GM21381 (cell line): ENCODE measurements around the gene CYFIP2.
"Not testable (repeated sequence)": the region's sequence is repeated elsewhere in the genome, so short reads cannot be mapped to it uniquely, and the experiment has no call there.

ENCODE experiments used
- ATAC-seq: cut with Tn5 transposase; IDR thresholded peaks from one replicate; pipeline ENCODE4 v1.9.1; 2021; ENCODE audit warnings: mild to moderate bottlenecking, moderate library complexity; ENCODE audit not compliant: unreplicated experiment

CYFIP2 gene

GRCh38 chr5:157384971-157385709 lies 119.2 kb downstream of the CYFIP2 start:
- ATAC-seq = no peak

DNA sequence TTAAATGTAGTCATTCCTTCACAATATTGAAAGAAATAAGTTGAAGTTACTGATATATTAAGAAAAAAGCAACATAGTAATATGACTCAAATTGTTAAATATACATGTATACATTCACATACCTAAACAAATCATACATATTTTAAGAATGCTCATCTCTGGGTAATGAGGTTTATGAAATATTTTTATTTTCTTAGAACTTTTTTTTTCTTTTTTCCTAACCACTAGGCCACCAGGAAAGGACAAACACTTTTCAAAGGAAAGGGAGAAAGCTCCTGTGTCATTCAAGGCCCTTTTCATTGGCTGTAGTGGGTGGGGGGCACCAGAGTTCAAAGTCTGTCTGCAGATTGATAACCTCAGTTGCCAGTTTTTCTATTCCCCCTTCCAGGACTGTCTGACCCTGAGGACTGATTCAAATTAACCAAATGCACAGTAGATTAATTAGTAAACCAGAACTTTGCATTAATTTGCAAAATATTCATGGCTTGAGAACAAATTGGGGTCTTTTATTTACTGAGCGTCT lies 121.2 kb downstream of the CYFIP2 start:
- no peak for ATAC-seq

- no peak for ATAC-seq
These were observed 121.8 kb downstream of the CYFIP2 start for GRCh38 chr5:157387683-157388093.

DNA sequence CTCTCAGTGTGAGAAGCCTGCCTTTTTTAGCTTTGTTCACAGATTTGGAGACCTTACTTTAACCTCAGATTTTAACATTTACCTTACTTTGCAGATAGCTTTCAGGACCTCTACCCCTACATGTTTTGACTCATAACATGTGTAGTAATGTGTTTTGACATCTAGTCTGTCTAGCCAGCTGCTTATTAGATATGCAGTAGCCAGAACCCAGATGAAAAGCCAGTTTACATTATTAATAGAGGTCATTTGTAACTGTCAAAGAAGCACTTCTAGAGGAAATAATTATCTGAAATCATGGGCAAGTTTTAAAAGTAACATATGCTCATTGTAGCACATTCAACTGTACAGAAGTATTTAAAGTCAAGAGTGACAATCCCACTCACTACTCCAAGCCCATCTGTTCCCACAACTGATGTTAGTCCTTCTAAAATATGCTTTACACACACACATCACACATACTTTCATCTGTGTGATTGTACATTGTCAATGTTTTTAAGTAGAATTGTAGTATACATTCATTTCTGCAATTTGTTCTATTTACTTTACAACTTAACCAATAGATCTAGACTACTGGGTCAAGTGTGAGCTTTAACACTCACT lies 122.3 kb downstream of the CYFIP2 start:
- no peak for ATAC-seq

DNA sequence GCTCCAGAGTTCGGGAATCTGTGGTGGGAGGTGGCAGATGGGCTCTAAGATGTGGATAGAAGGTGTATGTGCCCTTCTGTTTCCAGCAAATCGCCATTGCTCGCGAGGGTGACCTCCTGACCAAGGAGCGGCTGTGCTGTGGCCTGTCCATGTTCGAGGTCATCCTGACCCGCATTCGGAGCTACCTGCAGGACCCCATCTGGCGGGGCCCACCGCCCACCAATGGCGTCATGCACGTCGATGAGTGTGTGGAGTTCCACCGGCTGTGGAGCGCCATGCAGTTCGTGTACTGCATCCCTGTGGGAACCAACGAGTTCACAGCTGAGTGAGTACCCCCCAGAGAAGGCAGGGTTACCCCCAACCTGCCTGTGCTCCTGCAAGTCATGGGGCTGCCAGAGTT lies 123.2 kb downstream of the CYFIP2 start:
- no peak for ATAC-seq

GRCh38 chr5:157390133-157390532 lies 124.2 kb downstream of the CYFIP2 start:
- no peak for ATAC-seq

DNA sequence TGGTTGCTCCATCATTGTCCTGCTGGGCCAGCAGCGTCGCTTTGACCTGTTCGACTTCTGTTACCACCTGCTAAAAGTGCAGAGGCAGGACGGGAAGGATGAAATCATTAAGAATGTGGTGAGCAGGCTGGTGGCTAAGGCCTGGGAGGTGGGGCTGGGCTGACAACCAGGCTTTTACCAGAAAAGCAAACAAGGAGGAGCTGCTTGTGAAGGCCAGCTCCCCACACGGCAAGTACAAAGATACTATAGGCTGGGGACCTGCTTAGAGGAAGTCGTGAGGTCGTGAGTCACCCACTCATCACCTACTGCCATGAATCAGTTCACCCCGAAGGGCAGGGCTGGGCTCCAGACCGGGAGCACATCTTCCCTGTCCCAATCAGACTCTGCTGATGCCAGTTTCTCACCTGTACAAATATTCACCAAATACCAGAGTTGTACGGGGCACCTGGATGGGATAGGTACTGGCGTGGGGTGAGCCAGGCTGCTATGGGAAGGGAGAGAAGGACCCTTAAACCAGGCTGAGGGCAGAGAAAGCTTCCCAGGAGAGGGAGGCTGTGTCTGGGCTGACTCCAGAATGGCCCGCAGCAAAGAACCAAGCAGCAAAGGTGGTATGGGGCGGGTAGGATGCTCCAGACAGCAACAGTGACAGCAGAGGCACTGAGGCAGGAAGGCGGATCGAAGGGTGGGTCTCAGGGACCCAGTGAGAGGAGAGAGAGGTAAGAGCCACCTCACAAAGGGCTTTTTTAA lies 124.8 kb downstream of the CYFIP2 start:
- ATAC-seq = no peak

- ATAC-seq = no peak
These were observed 132.4 kb downstream of the CYFIP2 start for GRCh38 chr5:157398305-157398704.

DNA sequence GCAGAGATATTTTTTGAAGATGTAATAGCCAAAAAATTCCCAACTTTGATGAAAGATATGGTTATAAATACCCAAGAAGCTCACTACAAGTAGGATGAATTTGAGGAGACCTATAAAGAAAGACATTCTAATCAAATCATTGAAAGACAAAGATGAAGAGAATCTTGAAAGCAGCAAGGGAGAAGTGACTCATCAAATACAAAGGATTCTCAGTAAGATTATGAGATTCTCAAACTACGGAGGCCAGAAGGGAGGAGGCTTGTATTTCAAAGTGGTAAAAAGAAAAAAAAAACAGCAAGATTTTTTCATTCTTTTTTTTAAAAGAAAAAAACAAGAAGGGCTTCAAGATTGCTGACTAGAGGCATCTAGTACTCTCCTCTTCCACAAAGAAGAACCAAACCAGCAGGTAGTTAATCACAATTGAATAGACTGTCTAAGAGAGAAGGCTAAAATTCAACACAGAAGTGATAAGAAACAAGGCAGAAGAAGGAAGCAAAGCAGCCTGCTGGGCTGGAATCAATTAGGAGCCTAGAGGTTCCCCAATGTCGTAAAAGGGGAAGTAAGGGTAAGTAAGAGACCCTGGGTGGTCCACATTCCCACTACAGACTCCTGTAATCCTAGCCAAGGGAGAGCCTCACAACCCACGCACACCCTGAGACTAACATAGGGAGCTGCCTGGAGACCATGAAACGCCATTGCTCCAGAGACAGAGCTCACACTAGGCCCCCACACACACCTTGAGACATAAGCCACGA lies 135.0 kb downstream of the CYFIP2 start:
- no peak for ATAC-seq

GRCh38 chr5:157415838-157416237 lies 149.9 kb downstream of the CYFIP2 start:
- no peak for ATAC-seq

DNA sequence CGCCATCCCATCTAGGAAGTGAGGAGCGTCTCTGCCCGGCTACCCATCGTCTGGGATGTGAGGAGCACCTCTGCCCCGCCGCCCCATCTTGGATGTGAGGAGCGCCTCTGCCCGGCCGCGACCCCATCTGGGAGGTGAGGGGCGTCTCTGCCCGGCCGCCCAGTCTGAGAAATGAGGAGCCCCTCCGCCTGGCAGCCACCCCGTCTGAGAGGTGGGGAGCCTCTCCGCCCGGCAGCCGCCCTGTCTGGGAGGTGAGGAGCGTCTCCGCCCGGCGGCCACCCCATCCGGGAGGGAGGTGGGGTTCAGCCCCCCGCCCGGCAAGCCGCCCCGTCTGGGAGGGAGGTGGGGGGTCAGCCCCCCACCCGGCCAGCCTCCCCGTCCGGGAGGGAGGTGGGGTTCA lies 153.6 kb downstream of the CYFIP2 start:
- ATAC-seq = not testable (repeated sequence)

GRCh38 chr5:157429920-157430319 lies 164.0 kb downstream of the CYFIP2 start:
- not testable (repeated sequence) for ATAC-seq

- ATAC-seq = peak; percentile 68
These were observed 165.7 kb downstream of the CYFIP2 start for GRCh38 chr5:157431544-157432200.

DNA sequence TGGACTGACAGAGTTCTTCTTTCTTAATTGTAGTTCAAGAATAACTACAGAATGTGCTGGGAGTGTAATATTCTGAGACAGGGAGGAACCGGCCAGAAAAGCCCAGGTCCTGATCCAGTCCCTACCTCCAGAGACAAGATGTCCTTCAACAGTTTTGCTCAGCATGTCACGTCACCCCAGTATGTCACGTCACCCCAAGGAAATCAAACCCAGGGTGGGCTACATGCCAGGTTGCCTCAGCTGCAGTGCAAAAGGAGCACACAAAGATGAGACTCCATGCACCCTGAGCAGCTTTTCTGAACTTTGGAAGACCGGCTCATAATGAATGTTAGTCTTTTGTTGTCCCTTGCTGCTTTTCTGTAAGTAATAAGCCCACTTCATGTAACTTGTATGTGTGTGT lies 168.2 kb downstream of the CYFIP2 start:
- no peak for ATAC-seq

DNA sequence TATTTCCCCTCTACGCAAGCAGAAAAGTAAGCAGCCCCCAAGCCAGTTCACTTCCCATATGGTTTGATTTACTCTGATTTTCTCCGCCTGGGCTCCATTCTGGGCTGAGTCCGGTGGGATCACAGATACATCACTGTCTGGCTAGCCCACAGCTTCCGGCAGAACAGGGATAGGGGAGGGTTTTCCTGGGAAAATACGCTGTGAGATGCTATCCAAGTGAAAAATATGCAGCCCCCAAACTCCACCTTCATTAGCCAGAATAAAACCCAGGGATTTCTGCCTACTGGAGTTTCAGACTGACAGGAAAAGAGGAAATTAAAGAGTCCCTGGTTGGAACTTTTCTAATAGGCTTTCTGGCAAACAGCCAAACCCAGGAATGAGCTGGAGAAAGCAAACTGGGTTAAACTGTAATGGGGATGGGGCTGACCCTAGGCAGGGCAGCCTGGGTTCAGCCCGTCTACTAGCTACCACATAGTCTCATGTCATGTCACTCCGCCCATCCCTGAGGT lies 177.2 kb downstream of the CYFIP2 start:
- ATAC-seq = no peak

DNA sequence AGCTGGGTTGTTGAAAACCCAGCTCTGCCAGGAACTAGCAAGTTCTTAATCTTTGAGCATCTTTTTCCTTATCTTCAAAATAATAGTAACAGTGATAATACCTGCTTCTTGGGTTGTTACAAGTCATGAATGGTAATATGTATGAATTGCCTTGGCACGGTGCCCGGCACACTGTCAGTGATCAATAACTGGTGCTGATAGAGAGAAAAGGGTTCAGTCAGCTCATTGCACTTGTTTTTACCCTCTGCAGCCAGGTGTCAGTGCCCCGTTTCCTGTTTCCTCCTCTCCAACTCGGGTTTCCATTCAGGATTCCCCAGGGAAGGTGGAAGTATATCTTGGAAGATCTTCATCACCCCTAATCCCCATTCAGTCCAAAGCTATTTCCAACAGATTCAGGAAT lies 178.3 kb downstream of the CYFIP2 start:
- ATAC-seq = no peak
